Measurements from ENCODE around the gene RIMKLA. TPM values are rescaled to one million over a fixed set of nuclear protein-coding genes. Genes with fewer than 3 reads are reported as not detected.
A peak's percentile ranks its signal among the peaks of the same experiment; 100 is the strongest.

RIMKLA gene
- total RNA-seq, 1 donor from 2014 or later: 1.7 TPM

DNA sequence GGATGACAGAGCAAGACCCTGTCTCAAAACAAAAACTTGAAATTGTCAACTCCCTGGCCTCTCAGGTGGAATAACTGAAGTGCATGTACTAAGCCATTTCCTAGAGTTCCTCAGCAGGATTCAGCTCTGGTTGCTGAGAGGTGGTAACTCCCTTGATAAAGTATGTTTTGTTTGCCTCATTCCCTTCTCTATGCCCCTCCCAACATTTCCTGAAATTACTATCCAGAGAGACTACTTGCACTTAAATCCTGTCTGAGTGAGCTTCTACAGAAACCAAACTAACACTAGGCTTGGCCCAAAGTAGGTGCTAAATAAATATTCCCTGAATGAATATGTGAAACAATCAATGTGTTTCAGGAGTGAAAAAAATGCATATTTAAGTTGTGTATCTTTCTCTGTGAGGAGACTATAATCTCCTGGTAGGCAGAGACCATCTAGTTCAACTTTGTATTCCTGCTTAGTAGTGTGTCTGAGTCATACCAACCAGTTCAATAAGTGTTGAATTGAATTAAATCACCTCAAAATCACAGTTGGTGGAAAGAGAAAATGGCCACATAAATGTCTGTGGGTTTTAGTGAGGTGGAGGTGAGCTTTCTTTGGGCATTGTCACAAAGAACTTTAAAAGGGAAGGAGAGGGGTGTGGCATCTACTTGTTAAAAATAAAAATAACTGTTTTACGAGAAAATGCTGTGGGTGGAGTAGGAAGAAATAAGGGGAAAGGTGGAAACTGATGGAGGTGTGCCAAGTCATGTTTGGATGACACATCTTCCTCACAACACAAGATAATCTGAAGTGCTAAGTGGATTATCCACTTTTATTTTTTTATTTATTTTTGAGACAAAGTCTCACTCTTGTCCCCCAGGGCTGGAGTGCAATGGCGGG, 12.6 kb downstream of the RIMKLA start:
- DNase-seq (ENCODE audit: low read depth): no peak

DNA sequence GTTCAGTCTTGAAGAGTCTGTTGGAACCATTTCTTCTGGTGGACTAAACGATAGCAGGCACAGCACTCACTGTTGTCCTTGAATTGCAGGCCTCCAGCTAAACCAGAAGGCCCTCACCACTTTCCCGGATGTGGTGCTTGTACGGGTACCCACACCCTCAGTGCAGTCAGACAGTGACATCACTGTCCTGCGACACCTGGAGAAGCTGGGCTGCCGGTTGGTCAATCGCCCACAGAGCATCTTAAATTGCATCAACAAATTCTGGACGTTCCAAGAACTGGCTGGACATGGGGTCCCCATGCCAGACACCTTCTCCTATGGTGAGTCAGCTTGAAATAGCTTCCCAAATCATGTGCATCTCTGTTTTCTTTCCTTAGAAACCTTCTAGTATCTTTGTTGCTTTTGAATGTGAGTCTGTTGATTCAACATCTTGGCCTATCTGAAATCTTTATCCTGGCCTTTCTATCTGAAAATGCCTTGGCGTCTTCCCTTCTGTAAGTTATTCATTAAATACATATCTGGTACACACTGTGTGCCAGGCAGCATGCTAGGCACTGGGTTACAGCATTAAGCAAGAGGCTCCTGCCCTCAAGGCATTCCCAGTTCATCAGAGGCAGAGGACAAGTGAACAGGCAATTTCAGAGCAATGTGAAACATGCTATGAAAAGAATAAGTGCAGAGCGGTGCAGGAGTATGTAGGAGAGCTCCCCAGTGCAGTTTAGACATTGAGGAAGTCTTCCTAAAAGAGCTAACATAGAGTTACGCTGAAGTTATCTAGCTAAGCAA, 18.9 kb downstream of the RIMKLA start:
- TF ChIP-seq CTCF (conservative IDR thresholded peaks at IDR 0.05; ENCODE audit: low read depth, low read length): no peak
- no peak for DNase-seq (ENCODE audit: low read depth)
- no peak overlapping the region for H3K4me3 ChIP-seq (ENCODE audit: low read depth, low read length)

More for the DNA sequence above, 12.6 kb downstream of the RIMKLA start:
- TF ChIP-seq CTCF (conservative IDR thresholded peaks at IDR 0.05; ENCODE audit: low read depth, low read length): no peak
- H3K4me3 ChIP-seq (ENCODE audit: low read depth, low read length): no peak overlapping the region

DNA sequence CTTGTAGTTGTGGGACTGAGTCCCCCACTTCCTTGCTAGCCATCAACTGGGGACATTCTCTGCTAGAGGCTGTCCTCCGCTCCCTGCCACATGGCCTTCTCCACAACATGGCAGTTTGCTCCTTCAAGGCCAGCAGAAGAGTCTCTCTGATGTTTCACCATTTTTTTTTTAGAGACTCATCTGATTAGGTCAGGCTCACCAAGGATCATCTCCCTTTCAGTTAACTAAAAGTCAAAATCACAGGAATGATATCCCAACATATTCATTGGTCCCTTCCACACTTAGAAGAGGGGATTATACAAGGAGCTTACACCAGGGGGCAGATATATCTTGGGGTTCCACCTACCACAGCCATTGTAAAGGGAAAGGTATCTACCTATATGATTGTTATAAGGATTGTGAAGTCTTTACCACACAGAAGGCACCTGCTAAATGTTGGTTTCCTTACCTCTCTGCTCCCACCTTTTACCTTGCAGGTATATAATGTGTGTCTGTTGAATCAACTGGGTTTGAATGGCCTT, 23.3 kb downstream of the RIMKLA start:
- no peak overlapping the region for H3K4me3 ChIP-seq (ENCODE audit: low read depth, low read length)
- TF ChIP-seq CTCF (conservative IDR thresholded peaks at IDR 0.05; ENCODE audit: low read depth, low read length): peak; percentile 22
- no peak for DNase-seq (ENCODE audit: low read depth)

GRCh38 chr1:42414551-42415496, 34.2 kb downstream of the RIMKLA start:
- no peak for TF ChIP-seq CTCF (conservative IDR thresholded peaks at IDR 0.05; ENCODE audit: low read depth, low read length)

DNA sequence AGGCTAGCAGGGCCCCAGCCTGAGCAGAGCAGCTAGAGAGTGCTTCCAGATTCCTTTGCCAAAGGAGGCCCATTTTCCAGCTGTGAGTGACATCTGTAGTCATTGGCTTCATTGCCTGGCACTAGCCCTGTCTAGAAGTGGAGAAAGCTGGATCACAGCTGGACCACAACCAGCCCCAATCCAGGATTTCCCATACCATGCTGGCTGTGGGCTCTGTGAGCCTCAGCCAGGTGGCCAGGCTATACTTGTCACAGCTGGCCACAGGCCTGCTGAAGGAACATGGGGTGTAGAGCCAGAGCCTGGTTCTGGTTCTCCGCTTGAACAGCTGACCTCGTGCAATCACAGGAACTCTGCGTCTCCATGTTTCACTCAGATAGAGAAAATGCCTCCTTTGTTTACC, 36.6 kb downstream of the RIMKLA start:
- no peak for TF ChIP-seq CTCF (conservative IDR thresholded peaks at IDR 0.05; ENCODE audit: low read depth, low read length)
- no peak for DNase-seq (ENCODE audit: low read depth)
- no peak overlapping the region for H3K4me3 ChIP-seq (ENCODE audit: low read depth, low read length)

More at GRCh38 chr1:42414551-42415496, 34.2 kb downstream of the RIMKLA start:
- H3K4me3 ChIP-seq (ENCODE audit: low read depth, low read length): no peak overlapping the region
- DNase-seq (ENCODE audit: low read depth): no peak

DNA sequence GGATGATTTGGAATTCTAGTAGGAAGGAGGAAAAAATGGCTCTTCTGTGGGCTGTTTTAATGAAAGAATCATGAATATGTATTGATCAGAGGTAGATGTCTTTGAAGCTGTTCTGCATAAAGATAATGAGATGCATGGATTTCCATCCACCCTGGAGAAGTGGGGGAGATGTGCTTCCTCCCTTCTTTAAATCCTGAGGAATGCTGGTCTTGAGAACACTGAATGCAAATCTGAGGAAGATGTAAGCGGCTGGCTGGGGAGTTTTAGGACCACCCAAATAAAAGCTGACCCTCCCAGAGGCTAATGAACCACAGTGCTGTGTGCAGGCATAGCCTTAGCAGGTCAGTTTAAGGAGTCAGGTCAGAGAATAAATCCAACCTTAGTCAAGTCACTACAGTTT, 37.9 kb downstream of the RIMKLA start:
- TF ChIP-seq CTCF (conservative IDR thresholded peaks at IDR 0.05; ENCODE audit: low read depth, low read length): no peak
- H3K4me3 ChIP-seq (ENCODE audit: low read depth, low read length): no peak overlapping the region
- DNase-seq (ENCODE audit: low read depth): no peak

Measured in epithelial cell of proximal tubule (primary cell).